UCSD-AML1 (cell line): Measurements from ENCODE around the gene PDE11A.

Experiments used
- DNase-seq: peaks from one replicate; lab custom pipeline; 2025; ENCODE audit not compliant: unreplicated experiment; lab: John Stamatoyannopoulos, UW

PDE11A gene

DNA sequence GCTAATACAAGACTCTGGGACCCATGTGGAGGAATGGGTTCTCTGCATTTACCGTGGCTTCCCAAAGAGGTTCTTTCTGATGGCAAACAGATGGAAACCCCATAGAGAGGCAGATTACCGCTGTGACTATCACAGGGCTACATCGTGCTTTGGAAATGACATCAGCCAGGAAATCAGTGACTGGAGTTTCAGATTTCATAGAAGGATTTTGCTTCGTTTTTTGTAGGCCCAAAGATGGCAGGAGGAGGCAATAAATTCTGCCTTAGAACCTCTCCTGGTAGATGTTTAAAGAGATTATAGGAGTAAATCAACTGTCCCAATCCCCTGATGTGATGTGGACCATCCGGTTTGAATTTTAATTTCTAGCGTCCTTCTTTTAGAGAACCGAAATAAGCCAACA lies 465.9 kb downstream of the PDE11A start:
- no peak for DNase-seq

DNA sequence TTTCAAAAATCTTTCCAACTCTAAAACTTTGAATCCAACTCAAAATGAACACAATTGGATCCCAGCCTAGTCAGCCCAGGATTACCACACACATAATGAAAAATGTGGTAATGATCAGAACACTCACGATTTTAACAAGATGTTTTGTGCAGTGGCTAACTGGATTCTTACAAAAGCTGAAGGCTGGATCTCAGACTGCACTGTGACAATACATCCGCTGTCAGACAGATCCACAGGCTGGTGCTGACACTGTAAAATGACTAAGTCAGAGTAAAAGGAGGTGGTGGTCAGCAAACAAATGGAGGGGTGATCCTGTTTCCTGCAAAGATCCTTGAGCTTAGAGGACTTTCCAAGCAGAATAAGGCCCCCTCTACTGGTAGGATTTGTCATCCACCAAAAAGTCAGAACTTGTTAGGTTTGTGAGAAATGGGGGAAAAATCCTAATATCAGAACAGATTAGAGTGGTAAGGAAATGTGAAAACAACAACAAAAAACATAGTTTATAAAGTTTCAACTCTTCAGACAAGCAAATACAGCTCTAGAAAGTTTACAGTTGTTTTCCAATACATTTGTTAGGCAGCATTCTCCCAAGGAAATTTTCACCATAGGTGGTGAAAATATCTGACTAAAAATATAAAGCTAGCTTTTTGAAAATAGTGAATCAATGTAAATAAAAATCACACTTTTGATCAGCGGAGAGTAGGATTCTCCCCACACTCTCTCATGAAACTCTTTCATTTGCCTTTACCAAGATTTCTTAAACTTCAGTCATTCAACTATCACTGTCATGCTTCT lies 468.1 kb downstream of the PDE11A start:
- DNase-seq = peak; percentile 15

DNA sequence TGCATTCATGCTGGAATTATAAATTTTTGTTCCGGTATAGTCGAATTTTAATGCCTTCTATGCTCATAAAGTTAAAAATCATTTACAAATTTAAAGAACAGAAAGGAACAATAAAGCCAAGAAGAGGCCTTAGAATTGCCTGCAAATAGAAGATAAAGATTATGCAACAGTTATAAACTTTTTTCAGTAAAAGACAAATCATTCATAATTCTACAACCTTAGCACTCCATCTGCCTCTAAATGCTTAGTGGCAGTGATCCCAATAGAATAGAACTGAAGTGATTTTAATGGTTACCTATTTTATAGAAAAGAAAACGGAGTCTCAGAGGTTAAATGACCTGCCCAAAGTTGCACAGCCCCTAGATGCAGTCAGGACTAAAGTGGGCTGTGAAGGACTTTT lies 468.8 kb downstream of the PDE11A start:
- DNase-seq = no peak

DNA sequence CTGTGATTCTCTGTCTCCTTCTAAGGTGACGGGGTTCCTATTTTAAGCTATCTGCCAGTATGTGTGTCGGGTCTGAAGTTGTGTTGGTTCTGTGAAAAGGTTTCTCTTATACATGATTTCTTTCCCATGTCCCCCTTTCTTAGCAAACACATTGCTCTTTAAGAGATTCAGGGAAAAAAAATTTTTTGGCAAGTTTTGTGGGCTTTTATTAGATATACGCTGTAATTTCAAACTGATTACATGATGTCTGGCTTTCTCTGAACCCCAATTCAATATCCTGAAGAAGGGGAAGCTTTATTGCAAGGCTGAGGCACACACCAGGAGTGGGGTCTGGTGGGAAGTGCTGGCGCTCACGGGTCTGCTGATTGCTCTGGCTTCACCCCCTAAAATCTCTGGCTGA lies 469.4 kb downstream of the PDE11A start:
- no peak for DNase-seq

DNA sequence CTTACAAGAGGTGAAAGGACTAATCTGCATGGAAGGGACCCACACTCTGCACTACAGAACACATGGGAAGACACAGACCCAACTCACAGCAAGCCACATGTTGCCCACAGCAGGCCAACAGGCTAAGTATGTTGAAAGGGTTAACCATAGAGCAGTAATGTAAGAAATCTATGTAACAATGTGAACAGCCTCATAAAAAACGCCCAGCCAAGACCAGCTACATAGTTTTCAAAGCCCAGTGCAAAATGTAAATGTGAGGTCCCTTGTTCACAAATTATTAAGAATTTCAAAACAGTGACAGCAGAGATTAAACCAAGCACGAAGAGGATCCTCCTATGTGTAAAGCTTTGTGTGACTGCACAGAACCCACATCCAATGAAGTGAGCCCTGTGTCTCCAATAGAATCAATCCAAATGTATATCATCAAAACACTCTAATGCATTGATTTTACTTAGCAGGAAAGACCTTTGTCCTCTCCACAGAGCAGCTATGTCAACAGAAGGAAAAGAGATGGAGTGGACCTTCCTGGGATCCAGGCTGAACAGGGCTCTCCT lies 469.9 kb downstream of the PDE11A start:
- DNase-seq = no peak

DNA sequence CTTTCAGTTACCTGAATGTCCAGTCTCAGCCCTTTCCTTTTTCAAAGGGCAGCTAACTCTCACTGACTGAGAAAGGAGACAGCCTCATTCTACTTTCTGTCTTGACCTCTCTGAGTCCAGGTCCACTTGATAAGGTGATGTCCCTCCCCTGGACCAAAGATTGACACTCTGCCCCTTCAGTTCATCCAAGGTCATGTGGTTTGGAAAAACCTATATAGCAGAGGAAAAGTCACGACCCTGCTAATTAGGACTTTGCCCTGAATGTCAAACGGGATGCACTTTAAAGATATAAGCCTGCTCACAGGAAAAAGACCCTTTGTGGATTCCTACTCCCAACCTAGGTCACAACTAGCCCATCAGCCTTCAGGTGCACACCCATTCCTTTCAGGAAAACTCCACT lies 471.7 kb downstream of the PDE11A start:
- DNase-seq = no peak

DNA sequence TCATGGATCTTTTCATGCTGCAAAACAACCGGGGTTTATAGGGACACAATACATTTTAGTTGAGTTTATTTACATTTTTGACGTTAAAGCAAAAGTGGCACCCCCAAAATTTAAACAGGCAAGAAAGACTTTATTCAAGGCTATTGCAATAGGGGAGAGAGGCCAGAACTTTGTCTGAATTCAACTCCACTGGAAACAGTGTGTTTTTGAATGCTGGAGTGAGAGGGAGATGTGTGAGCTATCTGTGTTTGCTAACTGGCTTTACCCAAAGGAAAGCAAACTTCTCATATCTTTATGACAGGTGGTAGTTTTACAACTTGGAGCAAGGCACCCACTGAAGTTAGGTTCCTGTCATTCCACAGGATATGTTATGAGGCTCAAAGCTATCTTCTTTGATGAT lies 472.6 kb downstream of the PDE11A start:
- DNase-seq = no peak

DNA sequence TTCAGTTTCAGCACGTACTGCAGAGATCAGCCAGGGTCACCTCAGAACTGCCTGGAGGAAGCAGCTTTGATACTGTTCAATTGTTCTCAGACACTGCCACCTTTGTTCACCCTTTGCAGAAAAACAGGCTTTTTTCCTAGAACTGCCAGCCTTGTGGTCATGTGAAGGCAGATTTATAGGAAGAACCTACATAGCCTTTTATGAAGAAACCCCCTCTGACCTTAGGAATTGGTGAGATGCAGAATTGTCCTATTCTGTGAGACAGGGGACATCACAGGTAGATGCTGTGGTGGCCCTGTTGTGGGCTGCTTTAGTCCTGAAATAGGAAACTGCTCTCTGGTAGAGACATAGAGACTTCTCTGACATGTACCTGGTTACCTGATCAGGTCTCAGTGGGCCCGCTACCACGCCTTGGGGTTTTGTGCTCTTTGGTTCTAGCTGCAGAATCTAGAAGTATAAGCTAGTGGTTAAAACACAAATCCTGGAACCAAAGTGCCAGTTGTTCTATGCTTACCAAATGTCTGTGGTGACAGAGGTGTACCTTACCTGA lies 473.4 kb downstream of the PDE11A start:
- no peak for DNase-seq

DNA sequence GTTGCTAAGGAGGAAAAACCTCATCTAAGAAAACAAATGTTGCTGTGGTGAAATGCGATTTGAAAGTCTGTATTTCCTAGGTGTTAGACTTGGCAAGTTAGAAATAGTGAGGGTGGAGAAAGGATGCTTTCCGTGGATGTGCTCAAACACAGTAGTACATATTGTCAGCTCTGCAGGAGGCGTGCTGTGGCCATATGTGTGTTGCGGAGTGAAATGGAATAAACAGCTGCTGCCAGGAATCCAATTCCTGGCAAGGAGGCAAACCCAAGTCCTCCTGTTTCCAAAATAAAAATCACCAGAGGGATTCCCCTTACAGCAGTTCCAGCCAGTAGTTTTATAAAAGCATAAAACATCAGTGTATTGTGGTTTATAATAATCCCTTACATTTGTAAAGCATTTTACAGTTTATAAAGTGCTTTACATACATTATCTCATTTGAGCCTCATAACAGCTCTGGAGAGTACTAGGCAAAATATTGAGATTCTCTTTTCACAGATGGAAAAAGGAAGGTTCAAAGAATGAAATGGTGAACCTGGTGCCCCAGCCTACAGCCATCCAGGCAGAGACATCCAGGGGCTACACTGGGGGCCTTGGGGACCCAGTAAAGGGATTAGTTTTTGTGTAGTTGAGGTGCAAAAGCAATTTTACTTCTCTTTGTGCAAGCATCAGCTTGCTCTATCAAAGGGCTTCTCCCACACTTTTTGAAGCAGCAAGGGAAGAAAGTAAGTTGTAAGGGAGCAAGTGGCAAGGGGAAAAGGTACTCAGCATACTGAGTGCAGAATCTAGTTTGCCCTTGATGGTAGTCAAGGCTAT lies 474.0 kb downstream of the PDE11A start:
- no peak for DNase-seq

DNA sequence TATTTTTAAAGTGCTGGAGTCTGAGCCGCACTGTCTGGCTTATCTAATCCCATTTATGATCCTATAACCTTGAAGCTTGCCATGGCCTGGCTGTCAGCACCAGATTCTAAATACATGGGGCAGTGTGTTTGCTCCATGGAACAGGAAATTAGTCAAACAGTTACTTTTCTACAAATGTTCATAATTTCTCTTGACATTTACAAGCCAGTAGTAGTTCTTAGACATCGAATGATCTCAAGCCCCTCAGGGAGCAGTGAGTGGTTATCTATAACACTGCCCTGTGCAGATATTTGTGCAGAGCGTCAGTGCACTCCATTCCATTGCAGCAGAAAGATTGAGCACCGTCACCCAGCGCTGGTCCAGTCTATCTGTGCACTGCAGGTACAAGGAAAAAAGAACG lies 474.8 kb downstream of the PDE11A start:
- DNase-seq = no peak

DNA sequence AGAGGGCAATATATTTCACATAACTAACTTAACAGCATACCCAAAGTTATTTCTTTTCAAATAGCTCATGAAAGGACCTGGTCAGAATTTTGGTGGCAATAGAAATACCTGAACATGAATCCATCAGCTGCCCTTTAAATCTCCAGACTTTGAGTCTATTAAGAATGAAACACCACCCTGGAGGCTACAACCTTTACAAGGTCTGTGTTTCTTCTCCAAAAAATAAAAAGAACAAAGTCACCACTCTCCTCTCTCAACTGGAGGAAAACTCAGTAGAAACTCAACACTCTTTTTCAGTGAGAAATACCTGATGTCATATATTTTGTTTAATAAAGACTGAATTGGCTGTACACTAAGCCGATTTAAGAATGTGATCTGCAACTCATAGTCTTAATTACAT lies 475.7 kb downstream of the PDE11A start:
- DNase-seq = no peak

DNA sequence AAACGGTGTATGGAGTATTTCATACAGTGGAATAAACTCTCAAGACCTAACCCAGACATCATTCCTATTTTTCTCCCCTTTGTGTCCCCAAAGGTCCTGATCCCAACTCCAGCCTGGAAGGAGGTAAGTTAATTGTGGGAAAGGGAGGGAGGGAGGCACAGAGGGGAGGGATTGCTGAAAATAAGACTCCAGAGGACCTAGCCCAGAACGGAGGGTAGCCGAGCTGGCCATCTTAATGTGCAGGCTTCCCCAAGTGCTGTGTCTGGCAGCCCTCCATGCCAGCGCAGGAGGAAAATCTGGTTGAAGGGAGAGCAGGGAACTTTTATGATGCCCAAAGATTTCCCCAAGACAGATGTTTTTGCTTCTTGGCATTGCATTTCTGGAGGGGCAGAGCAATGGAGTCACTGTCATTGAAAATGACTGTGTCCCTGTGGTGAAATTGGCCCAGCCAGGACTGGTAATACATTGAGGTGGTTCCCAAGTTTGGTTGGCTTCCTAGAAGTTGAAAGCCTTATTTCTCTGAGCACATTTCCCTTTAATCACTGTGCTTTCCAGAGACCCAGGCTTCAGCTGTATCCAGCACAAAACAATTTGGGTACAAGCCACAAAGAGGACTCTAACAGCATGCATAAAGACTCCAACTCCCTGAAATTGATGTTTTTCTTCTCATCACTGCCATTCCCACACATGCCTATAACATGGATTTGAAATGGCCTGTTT lies 477.3 kb downstream of the PDE11A start:
- no peak for DNase-seq

DNA sequence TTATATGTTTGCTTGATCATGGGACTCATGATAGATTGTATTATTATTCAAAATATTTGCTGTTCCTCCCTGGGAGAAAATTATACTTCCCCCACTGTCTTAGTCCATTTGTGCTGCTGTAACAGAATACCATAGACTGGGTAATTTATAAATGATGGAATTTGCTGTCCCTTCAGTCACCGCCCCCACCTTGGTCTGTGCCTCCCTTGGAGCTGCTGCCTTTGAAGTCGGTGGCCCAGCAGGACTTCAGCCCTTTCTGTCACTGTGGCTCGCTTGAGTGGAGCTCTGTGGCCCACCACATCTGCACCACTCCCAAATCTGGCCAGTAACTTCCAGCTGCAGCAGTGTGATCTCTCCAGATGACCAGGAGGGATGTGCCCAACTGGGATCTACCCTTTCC lies 479.2 kb downstream of the PDE11A start:
- DNase-seq = no peak

DNA sequence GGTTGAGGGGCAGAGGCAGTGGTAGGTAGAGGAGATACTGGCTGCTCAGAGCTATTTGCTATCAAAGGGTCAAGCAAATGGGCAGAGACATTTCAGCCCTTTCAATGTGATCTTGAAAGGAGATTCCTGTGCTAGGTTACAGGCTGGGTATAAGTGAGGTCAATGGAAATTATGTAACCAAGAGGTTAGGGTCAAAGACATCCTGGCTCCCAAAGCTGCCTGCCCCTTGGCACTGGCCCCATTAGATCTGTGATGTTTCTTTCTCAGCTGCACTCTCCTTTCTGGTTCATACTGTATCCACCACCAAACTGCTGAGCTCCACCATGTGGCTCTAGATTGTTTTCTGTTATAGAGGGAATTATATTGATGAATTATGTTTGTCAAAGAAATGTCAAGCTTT lies 479.6 kb downstream of the PDE11A start:
- no peak for DNase-seq

DNA sequence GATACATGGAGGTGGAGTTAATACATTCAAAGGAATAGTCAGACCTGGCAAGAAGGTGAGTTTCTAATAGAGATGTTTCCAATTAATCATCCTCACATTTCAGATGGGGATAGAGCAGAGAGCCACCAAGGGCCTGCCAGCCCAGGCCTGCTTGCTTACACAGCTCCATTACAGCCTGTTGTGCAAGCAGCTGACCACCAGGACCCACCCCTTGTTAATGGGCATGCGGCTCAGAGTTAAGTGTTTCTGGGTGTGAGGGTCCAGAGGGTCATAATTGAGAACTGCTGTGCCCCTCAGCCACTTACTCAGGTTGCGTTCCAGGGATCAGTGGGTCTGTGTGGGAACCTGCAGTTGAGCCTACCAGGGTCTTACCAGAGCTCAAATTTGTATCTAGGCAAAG lies 480.2 kb downstream of the PDE11A start:
- DNase-seq = no peak

DNA sequence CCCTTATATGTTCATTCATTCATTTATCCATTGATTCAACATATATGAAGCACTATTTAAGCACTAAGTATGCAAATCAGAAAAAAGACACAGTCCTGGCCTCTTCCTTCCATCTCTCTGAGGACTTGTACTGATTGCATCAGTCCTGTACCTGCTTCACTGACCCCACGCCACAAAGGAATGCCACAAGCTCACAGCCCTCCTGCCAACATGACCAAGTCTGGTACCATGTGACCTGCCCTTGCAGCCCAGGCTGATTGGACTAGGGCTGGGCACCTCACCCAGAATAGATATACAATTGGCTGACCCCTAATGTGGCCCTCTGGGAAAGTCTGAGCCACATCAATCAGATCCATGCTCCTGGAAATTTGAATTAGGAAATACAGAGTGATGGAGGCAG lies 483.4 kb downstream of the PDE11A start:
- no peak for DNase-seq

DNA sequence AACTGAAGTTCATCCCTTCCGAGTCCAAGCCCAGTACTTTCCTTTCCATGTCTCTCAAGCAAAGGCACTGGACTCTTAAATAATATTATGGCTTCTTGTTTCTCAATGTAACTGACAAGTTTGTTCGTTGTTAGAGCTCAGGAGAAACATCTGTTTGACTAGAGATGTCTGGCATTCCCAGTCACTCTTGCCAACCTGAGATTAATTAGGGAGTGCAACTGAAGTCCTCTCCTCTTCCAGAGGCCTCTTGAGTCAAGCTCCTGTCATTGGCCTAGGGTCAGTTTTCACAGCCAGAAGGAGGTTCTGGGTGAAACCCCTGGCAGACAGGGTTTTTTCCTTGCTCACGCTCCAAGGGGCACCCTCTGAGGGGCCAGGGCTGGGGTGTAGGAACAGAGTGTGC lies 483.9 kb downstream of the PDE11A start:
- no peak for DNase-seq

DNA sequence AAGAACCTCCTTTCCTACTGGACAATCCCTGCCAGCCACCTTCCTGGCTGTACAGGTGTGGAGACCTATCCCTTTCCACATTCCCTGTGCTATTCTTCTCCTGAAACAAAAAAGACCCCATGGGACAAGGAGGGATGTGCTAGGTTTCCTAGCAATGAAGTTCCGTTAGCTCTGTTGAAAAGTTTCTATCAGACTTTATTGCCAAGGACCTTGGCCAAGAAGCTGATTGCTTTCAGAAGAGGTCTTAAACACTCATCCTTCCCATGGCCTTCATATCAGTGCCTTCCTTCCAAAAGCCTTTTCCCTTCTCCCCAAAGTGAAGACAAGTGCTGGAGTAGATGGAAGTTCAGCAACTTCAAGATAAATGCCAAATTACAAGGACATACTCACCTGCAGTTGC lies 485.2 kb downstream of the PDE11A start:
- no peak for DNase-seq

DNA sequence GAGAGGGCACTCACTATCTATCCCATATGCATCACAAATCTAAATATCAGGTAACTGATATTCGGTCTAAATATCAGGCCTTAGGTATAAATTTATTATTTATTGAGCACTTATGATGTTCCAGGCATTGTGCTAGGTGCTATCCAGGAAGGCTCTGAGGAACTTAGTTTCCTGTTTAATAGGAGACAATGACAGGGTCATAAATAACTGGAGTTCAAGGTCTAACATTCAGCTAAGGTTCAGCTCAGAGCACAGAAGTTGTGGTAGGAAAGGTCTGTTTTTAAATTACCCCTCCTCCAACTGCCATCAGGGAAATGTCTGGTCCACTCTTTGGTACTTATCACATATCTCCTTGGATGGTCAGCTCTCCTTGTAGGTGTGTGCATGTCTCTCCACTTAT lies 486.4 kb downstream of the PDE11A start:
- no peak for DNase-seq

DNA sequence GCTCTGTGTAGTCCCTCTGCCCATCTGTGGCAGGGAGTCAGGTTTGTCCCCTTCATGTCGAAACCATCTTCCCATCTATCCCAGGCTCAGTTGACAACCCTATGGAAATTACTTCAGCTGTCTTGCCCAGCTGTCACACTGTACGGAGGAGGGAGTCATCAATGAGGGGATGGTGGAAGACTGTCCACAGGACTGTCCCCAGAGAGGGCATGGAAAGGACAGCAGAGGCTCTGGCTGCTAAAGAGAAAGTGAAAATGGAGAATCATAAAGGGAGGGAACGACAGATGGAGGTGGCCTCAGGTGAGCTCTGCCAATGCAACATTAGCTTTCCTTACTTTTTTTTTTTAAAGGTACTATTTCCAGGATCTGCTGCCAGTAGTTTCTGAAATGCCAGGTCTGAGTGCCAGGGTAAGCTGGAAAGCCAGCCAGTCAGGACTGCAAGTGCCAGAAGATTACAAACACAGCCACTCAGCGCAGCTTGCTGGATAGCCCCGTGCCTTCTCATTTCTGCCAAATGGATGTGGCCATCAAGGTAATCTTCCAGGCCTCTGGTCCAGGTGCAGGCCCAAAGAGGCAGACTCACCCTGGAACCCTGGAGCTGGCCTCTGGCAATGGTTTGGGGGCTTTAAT lies 487.2 kb downstream of the PDE11A start:
- no peak for DNase-seq
